ENCODE measurements around the gene LHB.

The LHB gene

DNA sequence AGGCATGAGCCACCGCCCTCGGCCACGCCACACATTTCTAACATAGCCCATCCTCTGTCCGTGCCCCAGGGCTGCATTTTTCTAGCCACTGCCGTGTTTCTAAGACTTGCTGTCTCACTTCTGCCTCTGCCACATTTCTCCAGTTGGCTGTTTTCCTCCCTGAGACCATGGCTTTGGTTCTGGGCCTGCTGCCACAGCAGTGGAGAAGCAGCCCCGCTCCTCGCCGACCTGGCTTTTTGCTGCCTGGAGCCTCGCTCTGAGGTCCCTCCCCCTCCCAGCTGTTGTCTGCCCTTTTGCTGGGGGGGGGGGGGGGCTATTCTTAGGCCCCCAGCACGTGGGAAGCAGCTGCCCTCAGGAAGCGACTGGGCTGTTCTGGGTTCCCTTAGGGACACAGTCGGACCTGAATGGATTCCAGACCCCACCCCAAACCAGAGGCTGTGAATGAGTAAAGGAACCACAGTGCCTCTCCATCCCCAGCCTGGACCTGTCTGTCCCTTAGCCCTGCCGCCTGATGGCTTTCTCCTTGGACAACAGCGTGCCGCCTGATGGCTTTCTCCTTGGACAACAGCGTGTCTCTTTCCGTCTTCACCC, 27.1 kb downstream of the LHB start:
- in situ Hi-C loops (cut with HindIII; ENCODE audit: low sequenced_read_pairs), result loop anchor here (5.0 kb wide), 1 partner anchor 192 kb away; no protein-coding TSS in a partner anchor
- TF ChIP-seq, protein P1, sequence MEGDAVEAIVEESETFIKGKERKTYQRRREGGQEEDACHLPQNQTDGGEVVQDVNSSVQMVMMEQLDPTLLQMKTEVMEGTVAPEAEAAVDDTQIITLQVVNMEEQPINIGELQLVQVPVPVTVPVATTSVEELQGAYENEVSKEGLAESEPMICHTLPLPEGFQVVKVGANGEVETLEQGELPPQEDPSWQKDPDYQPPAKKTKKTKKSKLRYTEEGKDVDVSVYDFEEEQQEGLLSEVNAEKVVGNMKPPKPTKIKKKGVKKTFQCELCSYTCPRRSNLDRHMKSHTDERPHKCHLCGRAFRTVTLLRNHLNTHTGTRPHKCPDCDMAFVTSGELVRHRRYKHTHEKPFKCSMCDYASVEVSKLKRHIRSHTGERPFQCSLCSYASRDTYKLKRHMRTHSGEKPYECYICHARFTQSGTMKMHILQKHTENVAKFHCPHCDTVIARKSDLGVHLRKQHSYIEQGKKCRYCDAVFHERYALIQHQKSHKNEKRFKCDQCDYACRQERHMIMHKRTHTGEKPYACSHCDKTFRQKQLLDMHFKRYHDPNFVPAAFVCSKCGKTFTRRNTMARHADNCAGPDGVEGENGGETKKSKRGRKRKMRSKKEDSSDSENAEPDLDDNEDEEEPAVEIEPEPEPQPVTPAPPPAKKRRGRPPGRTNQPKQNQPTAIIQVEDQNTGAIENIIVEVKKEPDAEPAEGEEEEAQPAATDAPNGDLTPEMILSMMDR (IDR thresholded peaks at IDR 0.05; ENCODE audit: low read depth, low read length, missing control alignments), result no peak
- DNase-seq (ENCODE audit: low read depth), result no peak
- H3K4me3 ChIP-seq (ENCODE audit: low read depth, low read length), result no peak overlapping the region

- in situ Hi-C loops (cut with HindIII; ENCODE audit: low sequenced_read_pairs), result loop anchor here (5.0 kb wide), 1 partner anchor 192 kb away; no protein-coding TSS in a partner anchor
- TF ChIP-seq, protein P1 (IDR thresholded peaks at IDR 0.05; ENCODE audit: low read depth, low read length, missing control alignments), result no peak
- DNase-seq (ENCODE audit: low read depth), result no peak
- H3K4me3 ChIP-seq (ENCODE audit: low read depth, low read length), result no peak overlapping the region
Measured at GRCh38 chr19:48988860-48989259, 28.0 kb downstream of the LHB start.

DNA sequence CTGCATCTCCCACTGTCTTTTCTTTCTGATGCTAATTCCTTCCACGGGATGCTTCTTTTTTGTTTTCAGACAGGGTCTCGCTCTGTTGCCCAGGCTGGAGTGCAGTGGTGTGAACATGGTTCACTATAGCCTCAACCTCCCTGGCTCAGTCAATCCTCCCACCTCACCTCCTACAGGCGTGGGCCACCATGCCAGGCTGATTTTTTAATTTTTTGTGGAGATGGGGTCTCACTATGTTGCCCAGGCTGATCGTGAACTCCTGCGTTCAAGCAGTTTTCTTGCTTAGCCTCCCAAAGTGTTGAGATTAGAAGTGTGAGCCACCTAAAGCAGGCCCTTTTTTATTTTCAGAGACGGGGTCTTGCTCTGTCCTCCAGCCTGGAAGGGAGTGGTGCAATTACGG, 28.6 kb downstream of the LHB start:
- no peak overlapping the region for H3K4me3 ChIP-seq (ENCODE audit: low read depth, low read length)
- in situ Hi-C loops (cut with HindIII; ENCODE audit: low sequenced_read_pairs), result loop anchor here (5.0 kb wide), 1 partner anchor 191 kb away; no protein-coding TSS in a partner anchor
- DNase-seq (ENCODE audit: low read depth), result no peak

DNA sequence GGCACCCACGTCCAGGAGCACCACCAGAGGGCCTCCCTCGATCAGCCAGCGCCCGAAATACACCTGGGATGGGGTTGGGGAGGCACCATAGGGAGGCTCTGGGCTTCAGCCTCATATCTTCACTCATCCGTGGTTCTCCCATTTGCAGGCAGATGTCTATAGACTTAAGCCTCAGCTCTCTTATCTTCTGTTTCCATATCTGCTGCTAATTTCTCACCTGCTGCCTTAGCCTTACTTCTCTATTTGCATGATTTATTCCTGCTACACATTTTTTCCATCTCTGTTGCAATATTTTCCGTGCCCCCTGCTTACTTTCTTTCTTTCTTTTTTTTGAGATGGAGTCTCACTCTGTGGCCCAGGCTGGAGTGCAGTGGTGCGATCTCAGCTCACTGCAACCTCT, 29.6 kb downstream of the LHB start:
- DNase-seq (ENCODE audit: low read depth), result no peak
- in situ Hi-C loops (cut with HindIII; ENCODE audit: low sequenced_read_pairs), result loop anchor here (5.0 kb wide), 1 partner anchor 190 kb away; no protein-coding TSS in a partner anchor
- TF ChIP-seq, protein P1 (IDR thresholded peaks at IDR 0.05; ENCODE audit: low read depth, low read length, missing control alignments), result no peak
- no peak overlapping the region for H3K4me3 ChIP-seq (ENCODE audit: low read depth, low read length)

More for the DNA sequence above, 28.6 kb downstream of the LHB start:
- TF ChIP-seq, protein P1 (IDR thresholded peaks at IDR 0.05; ENCODE audit: low read depth, low read length, missing control alignments), result no peak

GRCh38 chr19:48986211-48986610, 30.7 kb downstream of the LHB start:
- H3K4me3 ChIP-seq (ENCODE audit: low read depth, low read length), result no peak overlapping the region
- no peak for DNase-seq (ENCODE audit: low read depth)
- TF ChIP-seq, protein P1 (IDR thresholded peaks at IDR 0.05; ENCODE audit: low read depth, low read length, missing control alignments), result no peak
- in situ Hi-C loops (cut with HindIII; ENCODE audit: low sequenced_read_pairs), result loop anchor here (5.0 kb wide), 1 partner anchor 189 kb away; no protein-coding TSS in a partner anchor

DNA sequence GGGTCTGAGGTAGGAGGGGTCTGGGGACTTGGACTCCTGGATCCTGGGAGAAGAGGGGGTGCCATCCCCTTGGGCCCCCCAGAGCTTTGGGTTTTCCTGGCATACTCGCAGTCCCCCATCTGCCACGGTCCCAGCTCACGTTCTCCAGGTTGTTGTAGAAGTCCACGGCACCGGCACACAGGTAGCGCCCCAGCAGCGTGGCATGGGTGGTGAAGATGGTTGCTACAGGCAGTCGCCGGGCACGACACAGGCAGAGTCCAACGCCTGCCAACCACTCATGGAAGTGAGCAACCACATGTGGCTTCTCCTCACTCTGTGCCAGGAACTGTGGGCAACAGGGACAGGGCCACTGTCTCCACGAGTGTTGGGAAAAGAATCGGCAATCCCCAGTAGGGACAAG, 31.2 kb downstream of the LHB start:
- in situ Hi-C loops (cut with HindIII; ENCODE audit: low sequenced_read_pairs), result loop anchor here (5.0 kb wide), 1 partner anchor 188 kb away; no protein-coding TSS in a partner anchor
- DNase-seq (ENCODE audit: low read depth), result no peak
- no peak overlapping the region for H3K4me3 ChIP-seq (ENCODE audit: low read depth, low read length)
- TF ChIP-seq, protein P1 (IDR thresholded peaks at IDR 0.05; ENCODE audit: low read depth, low read length, missing control alignments), result no peak

Data from astrocyte of the cerebellum (primary cell).